Measurements from ENCODE around the gene ERMAP. TPM values are rescaled to one million over a fixed set of nuclear protein-coding genes. Genes with fewer than 3 reads are reported as not detected.
"Not testable (repeated sequence)": the region's sequence is repeated elsewhere in the genome, so short reads cannot be mapped to it uniquely, and the experiment has no call there.

The ERMAP gene
- total and polyA plus RNA-seq, 2 experiments from 2014 or later, result 4.1 to 9.5 TPM

GRCh38 chr1:42866549-42866948 lies 49.6 kb downstream of the ERMAP start:
- Histone ChIP-seq H3K4me1 (ENCODE audit: low read depth) (no peaks in the 10 kb centered on the region), H3K9me3 (ENCODE audit: low read depth) (no peaks in the 10 kb centered on the region), H3K27me3 (no peaks in the 10 kb centered on the region), H3K36me3 (no peaks in the 10 kb centered on the region), H3K4me3 (no peak overlapping the region), H3K27ac (no peak overlapping the region)
- no peak for TF ChIP-seq CTCF (IDR thresholded peaks at IDR 0.05; ENCODE audit: low read depth, low read length)
- DNase-seq (ENCODE audit: low read depth in 1 of 2, low spot score in 1 of 2), result no peak

- H3K4me3 ChIP-seq; DNase-seq (ENCODE audit: low read depth in 1 of 2, low spot score in 1 of 2); H3K27ac ChIP-seq; H3K36me3 ChIP-seq; H3K4me1 ChIP-seq (ENCODE audit: low read depth); H3K9me3 ChIP-seq (ENCODE audit: low read depth); H3K27me3 ChIP-seq: not testable (repeated sequence)
Observed at GRCh38 chr1:42868466-42868865, 51.5 kb downstream of the ERMAP start.

GRCh38 chr1:42869254-42869653 lies 52.3 kb downstream of the ERMAP start:
- H3K36me3 ChIP-seq; H3K9me3 ChIP-seq (ENCODE audit: low read depth); H3K4me1 ChIP-seq (ENCODE audit: low read depth); H3K27ac ChIP-seq; H3K4me3 ChIP-seq; H3K27me3 ChIP-seq; DNase-seq (ENCODE audit: low read depth in 1 of 2, low spot score in 1 of 2): not testable (repeated sequence)

- not testable (repeated sequence) for H3K36me3 ChIP-seq; H3K27ac ChIP-seq; H3K4me1 ChIP-seq (ENCODE audit: low read depth); H3K9me3 ChIP-seq (ENCODE audit: low read depth); H3K27me3 ChIP-seq; H3K4me3 ChIP-seq; DNase-seq (ENCODE audit: low read depth in 1 of 2, low spot score in 1 of 2)
Observed at GRCh38 chr1:42869751-42870150, 52.8 kb downstream of the ERMAP start.

GRCh38 chr1:42873108-42873507 lies 56.2 kb downstream of the ERMAP start:
- not testable (repeated sequence) for H3K27me3 ChIP-seq, H3K4me3 ChIP-seq

GRCh38 chr1:42873670-42874069 lies 56.7 kb downstream of the ERMAP start:
- no peak for DNase-seq (ENCODE audit: low read depth in 1 of 2, low spot score in 1 of 2)
- H3K36me3 ChIP-seq, result no peaks in the 10 kb centered on the region
- H3K4me3 ChIP-seq, result no peak overlapping the region
- no peaks in the 10 kb centered on the region for H3K27me3 ChIP-seq
- TF ChIP-seq CTCF (IDR thresholded peaks at IDR 0.05; ENCODE audit: low read depth, low read length), result no peak
- H3K9me3 ChIP-seq (ENCODE audit: low read depth), result no peaks in the 10 kb centered on the region
- no peak overlapping the region for H3K27ac ChIP-seq
- H3K4me1 ChIP-seq (ENCODE audit: low read depth), result peaks cover 8% of the 10 kb centered on the region

More at GRCh38 chr1:42873108-42873507, 56.2 kb downstream of the ERMAP start:
- DNase-seq (ENCODE audit: low read depth in 1 of 2, low spot score in 1 of 2); H3K4me1 ChIP-seq (ENCODE audit: low read depth); H3K36me3 ChIP-seq; H3K27ac ChIP-seq; H3K9me3 ChIP-seq (ENCODE audit: low read depth): not testable (repeated sequence)

- Histone ChIP-seq H3K27ac (no peak overlapping the region), H3K9me3 (ENCODE audit: low read depth) (no peaks in the 10 kb centered on the region), H3K4me1 (ENCODE audit: low read depth) (peaks cover 8% of the 10 kb centered on the region), H3K36me3 (no peaks in the 10 kb centered on the region), H3K27me3 (no peaks in the 10 kb centered on the region), H3K4me3 (no peak overlapping the region)
- no peak for DNase-seq (ENCODE audit: low read depth in 1 of 2, low spot score in 1 of 2)
- no peak for TF ChIP-seq CTCF (IDR thresholded peaks at IDR 0.05; ENCODE audit: low read depth, low read length)
Observed at GRCh38 chr1:42876009-42876408, 59.1 kb downstream of the ERMAP start.

- H3K27ac ChIP-seq, result no peak overlapping the region
- peak in 1 of 2 donors; percentile 45 for DNase-seq (ENCODE audit: low read depth in 1 of 2, low spot score in 1 of 2)
- no peak overlapping the region for H3K4me3 ChIP-seq
- H3K9me3 ChIP-seq (ENCODE audit: low read depth), result no peaks in the 10 kb centered on the region
- TF ChIP-seq CTCF (IDR thresholded peaks at IDR 0.05; ENCODE audit: low read depth, low read length), result no peak
- H3K4me1 ChIP-seq (ENCODE audit: low read depth), result peaks cover 8% of the 10 kb centered on the region
- H3K36me3 ChIP-seq, result no peaks in the 10 kb centered on the region
- H3K27me3 ChIP-seq, result no peaks in the 10 kb centered on the region
Observed at GRCh38 chr1:42877380-42877779, 60.5 kb downstream of the ERMAP start.
